ENCODE data around the gene ZCCHC24.

- TF ChIP-seq CTCF (IDR thresholded peaks at IDR 0.05) (no peak), ZFX (IDR thresholded peaks at IDR 0.05; ENCODE audit: borderline replicate concordance) (no peak)
These were observed 89.9 kb downstream of the ZCCHC24 start for GRCh38 chr10:79355420-79356017.
